Mesendoderm (in vitro differentiated cells): ENCODE results near the gene CLSTN1.

Experiments used
- DNase-seq: peaks from one replicate; pipeline ENCODE4 v3.0.0; 2013
- H2AK5ac ChIP-seq: 2 replicates; pipeline ENCODE4 v1.6.1; 2013; ENCODE audit warnings: low read length, inconsistent platforms
- H2BK120ac ChIP-seq: 2 replicates; pipeline ENCODE4 v1.6.1; 2013; ENCODE audit warnings: low read depth, mild to moderate bottlenecking, low read length, moderate library complexity, mixed read lengths
- H2BK15ac ChIP-seq: replicated peaks from 2 replicates; pipeline ENCODE4 v1.6.1; 2013; ENCODE audit warnings: low read depth, mild to moderate bottlenecking, moderate library complexity
- H2BK5ac ChIP-seq: 2 replicates; pipeline ENCODE4 v1.6.1; 2013; ENCODE audit warnings: low read length, inconsistent platforms
- H3K18ac ChIP-seq: 2 replicates; pipeline ENCODE4 v1.6.1; 2013; ENCODE audit warnings: mild to moderate bottlenecking, low read length, mixed read lengths
- H3K23ac ChIP-seq: one replicate; pipeline ENCODE4 v1.6.1; 2013; ENCODE audit warnings: low read length
- H3K27ac ChIP-seq: 2 replicates; pipeline ENCODE4 v1.5.1; 2013; ENCODE audit warnings: low read depth, mild to moderate bottlenecking, inconsistent platforms, low read length, moderate library complexity
- H3K27me3 ChIP-seq: 2 replicates; pipeline ENCODE4 v1.6.1; 2013; ENCODE audit warnings: low read length, control low read depth, mild to moderate bottlenecking, inconsistent platforms; ENCODE audit not compliant: insufficient read depth, poor library complexity
- H3K36me3 ChIP-seq: 2 replicates; pipeline ENCODE4 v1.6.1; 2013; ENCODE audit warnings: low read length, inconsistent platforms; ENCODE audit not compliant: control insufficient read depth, insufficient read depth
- H3K4ac ChIP-seq: one replicate; pipeline ENCODE4 v1.6.1; 2013; ENCODE audit warnings: low read depth, mild to moderate bottlenecking, low read length, moderate library complexity
- H3K4me1 ChIP-seq: 2 replicates; pipeline ENCODE4 v1.6.1; 2013; ENCODE audit warnings: low read depth, low read length, inconsistent platforms; ENCODE audit not compliant: control insufficient read depth
- H3K4me2 ChIP-seq: 2 replicates; pipeline ENCODE4 v1.6.1; 2013; ENCODE audit warnings: low read length
- H3K4me3 ChIP-seq: 2 replicates; pipeline ENCODE4 v1.5.1; 2013; ENCODE audit warnings: mild to moderate bottlenecking, low read length
- H3K56ac ChIP-seq: one replicate; pipeline ENCODE4 v1.6.1; 2013; ENCODE audit warnings: low read length
- H3K79me1 ChIP-seq: 2 replicates; pipeline ENCODE4 v1.6.1; 2013; ENCODE audit warnings: low read length, inconsistent platforms
- H3K79me2 ChIP-seq: 2 replicates; pipeline ENCODE4 v1.6.1; 2013; ENCODE audit warnings: mild to moderate bottlenecking, low read length; ENCODE audit not compliant: control insufficient read depth, insufficient read depth
- H3K9ac ChIP-seq: 2 replicates; pipeline ENCODE4 v1.6.1; 2013; ENCODE audit warnings: low read length, inconsistent platforms
- H4K5ac ChIP-seq: one replicate; pipeline ENCODE4 v1.6.1; 2013; ENCODE audit warnings: low read length
- H4K8ac ChIP-seq: one replicate; pipeline ENCODE4 v1.6.1; 2013; ENCODE audit warnings: low read depth, mild to moderate bottlenecking, control low read depth, low read length, moderate library complexity
- WGBS: extraction: QIAGEN DNeasy Blood & Tissue Kit; methylation state at CpG from one replicate; pipeline ENCODE4 v1.1.7; 2013; ENCODE audit warnings: low lambda C conversion rate, missing lambda C conversion rate; ENCODE audit not compliant: insufficient coverage; ENCODE audit errors: extremely low coverage; 5-methylcytosine and 5-hydroxymethylcytosine counted together

Gene CLSTN1

DNA sequence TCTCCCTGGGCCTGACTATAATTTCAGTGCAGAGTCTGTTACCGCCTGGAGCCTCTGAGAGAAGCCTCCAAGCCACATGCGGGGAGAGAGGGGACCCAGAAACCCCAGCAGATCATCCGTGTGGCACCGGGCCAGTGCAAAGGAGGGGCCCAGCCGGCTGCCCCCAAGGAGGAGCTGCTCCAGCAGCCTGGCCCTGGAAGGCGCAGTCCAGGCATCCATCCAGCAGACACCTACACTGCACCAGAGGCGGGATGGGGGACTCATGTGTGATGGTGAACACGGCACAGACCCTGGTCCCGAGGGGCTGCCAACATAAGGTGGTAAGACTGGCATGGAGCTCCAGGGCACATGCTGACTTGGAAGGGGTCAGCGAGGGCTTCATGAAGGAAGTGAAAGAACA is 39.6 kb upstream of the CLSTN1 start:
- DNase-seq: no peak
- no peak overlapping the region for H3K56ac ChIP-seq
- no peaks in the 10 kb centered on the region for H3K79me1 ChIP-seq
- no peak overlapping the region for H3K4me3 ChIP-seq
- H3K27me3 ChIP-seq: no peaks in the 10 kb centered on the region
- H3K18ac ChIP-seq: no peak overlapping the region
- no peak overlapping the region for H4K8ac ChIP-seq
- no peak overlapping the region for H3K4me2 ChIP-seq
- no peak overlapping the region for H3K4ac ChIP-seq
- no peak overlapping the region for H3K23ac ChIP-seq
- H2AK5ac ChIP-seq: no peak overlapping the region
- H3K9ac ChIP-seq: no peak overlapping the region
- H2BK15ac ChIP-seq: no peak overlapping the region
- no peak overlapping the region for H4K5ac ChIP-seq
- H2BK120ac ChIP-seq: no peak overlapping the region
- H3K27ac ChIP-seq: no peak overlapping the region
- H3K4me1 ChIP-seq: no peaks in the 10 kb centered on the region
- no CpG with 5 or more reads among the region's 10 CpGs for WGBS
- H2BK5ac ChIP-seq: no peak overlapping the region
- H3K79me2 ChIP-seq: no peaks in the 10 kb centered on the region
- H3K36me3 ChIP-seq: no peaks in the 10 kb centered on the region

DNA sequence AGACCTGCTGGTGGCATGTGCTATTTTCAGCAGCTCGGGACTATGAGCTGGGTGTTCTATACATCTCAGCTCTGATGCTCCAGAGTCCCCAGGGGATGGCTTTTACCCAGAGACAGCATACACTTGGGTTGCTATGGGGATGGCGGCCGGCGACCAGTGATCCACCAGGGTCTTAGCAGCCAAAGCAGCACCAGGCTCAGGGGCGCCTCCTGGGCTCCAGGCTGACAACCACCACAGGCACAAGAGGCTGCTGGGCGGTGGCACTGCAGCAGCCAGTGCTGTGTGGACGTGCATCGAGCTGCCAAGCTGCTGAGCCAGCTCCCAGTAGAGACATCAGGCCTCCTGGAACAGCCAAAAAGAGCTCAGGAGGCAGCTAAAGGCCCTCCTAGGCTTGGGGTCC is 37.6 kb upstream of the CLSTN1 start:
- Histone ChIP-seq H3K18ac (no peak overlapping the region), H4K5ac (no peak overlapping the region), H3K79me1 (no peaks in the 10 kb centered on the region), H3K9ac (no peak overlapping the region), H3K79me2 (no peaks in the 10 kb centered on the region), H2BK5ac (no peak overlapping the region), H3K27ac (no peak overlapping the region), H4K8ac (no peak overlapping the region), H3K4me3 (no peak overlapping the region), H3K27me3 (no peaks in the 10 kb centered on the region), H2BK15ac (no peak overlapping the region), H2BK120ac (no peak overlapping the region), H3K56ac (no peak overlapping the region), H3K23ac (no peak overlapping the region), H3K4me1 (no peaks in the 10 kb centered on the region), H3K4me2 (no peak overlapping the region), H2AK5ac (no peak overlapping the region), H3K36me3 (no peaks in the 10 kb centered on the region), H3K4ac (no peak overlapping the region)
- no CpG with 5 or more reads among the region's 8 CpGs for WGBS
- DNase-seq: peak; percentile 63

DNA sequence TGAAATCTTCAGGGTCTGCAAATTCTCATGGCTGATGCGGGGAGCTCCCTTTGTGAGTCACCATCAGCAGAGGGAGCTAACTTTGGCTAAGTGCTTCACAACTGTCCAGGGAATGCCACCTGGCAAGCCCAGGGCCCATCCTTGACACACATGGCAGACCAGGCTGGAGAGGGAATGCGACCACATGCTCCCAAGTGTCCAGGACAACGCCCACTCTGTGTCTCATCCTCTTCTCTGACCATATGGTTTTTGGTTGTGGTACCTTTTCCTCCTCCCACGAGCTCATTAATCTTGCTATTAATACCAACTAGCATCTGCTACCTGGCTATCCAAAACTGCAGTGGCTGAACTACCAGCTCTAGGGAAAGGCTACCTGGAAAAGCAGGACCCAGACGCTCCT is 37.1 kb upstream of the CLSTN1 start:
- H3K18ac ChIP-seq: no peak overlapping the region
- H3K4me1 ChIP-seq: no peaks in the 10 kb centered on the region
- H2BK15ac ChIP-seq: no peak overlapping the region
- no CpG with 5 or more reads among the region's 5 CpGs for WGBS
- no peak for DNase-seq
- no peak overlapping the region for H2BK120ac ChIP-seq
- no peak overlapping the region for H3K27ac ChIP-seq
- no peak overlapping the region for H3K4ac ChIP-seq
- H2AK5ac ChIP-seq: no peak overlapping the region
- H3K79me2 ChIP-seq: no peaks in the 10 kb centered on the region
- no peak overlapping the region for H3K4me3 ChIP-seq
- no peak overlapping the region for H3K9ac ChIP-seq
- no peaks in the 10 kb centered on the region for H3K79me1 ChIP-seq
- H3K4me2 ChIP-seq: no peak overlapping the region
- H3K56ac ChIP-seq: no peak overlapping the region
- no peaks in the 10 kb centered on the region for H3K36me3 ChIP-seq
- no peak overlapping the region for H4K5ac ChIP-seq
- no peak overlapping the region for H2BK5ac ChIP-seq
- no peak overlapping the region for H4K8ac ChIP-seq
- no peak overlapping the region for H3K23ac ChIP-seq
- H3K27me3 ChIP-seq: no peaks in the 10 kb centered on the region

DNA sequence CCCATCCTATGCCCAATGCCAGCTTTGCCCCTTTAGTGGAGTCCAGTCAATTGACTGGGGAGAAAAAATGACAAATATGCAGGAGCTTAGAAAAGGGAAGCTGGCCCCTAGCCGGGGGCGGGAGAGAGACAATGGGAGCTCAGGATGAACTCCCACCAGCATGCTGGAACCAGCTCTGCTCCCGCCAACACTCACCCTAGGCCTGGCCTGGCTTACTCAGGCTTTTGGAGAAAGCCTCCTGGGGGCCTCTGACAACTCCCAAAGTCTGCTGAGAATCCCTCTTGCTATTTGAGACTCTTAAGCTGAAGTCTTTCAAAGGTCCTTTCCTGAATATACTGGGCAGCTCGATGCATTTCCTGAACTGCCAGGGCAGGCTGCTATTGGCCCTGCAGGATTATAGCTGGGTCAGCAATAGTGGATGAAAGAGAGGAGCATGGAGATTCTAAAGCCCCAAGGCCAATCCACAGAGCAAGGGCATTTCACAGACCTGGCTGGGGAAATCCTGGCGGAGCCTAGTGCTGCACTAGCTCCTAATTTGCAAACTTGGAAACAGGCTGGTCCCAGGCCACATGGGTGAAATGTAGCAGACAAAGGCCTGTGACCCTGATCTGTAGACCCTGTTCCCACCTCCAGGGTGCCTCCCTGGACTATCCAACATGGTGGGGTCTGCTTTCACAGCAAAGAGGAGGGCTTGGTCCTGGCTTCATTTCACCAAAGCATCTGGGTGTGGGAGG is 35.7 kb upstream of the CLSTN1 start:
- no peak overlapping the region for H3K4me2 ChIP-seq
- H2BK15ac ChIP-seq: no peak overlapping the region
- H4K8ac ChIP-seq: no peak overlapping the region
- no peaks in the 10 kb centered on the region for H3K27me3 ChIP-seq
- peak overlapping the region; percentile 7 for H3K27ac ChIP-seq
- H2BK120ac ChIP-seq: no peak overlapping the region
- H3K4me1 ChIP-seq: no peaks in the 10 kb centered on the region
- H3K79me2 ChIP-seq: no peaks in the 10 kb centered on the region
- no peak overlapping the region for H3K4me3 ChIP-seq
- H2BK5ac ChIP-seq: no peak overlapping the region
- H3K9ac ChIP-seq: peak overlapping the region; percentile 3
- no peak overlapping the region for H3K4ac ChIP-seq
- no peak overlapping the region for H3K18ac ChIP-seq
- peak overlapping the region; percentile 9 for H3K56ac ChIP-seq
- H2AK5ac ChIP-seq: no peak overlapping the region
- no peaks in the 10 kb centered on the region for H3K79me1 ChIP-seq
- no CpG with 5 or more reads among the region's 5 CpGs for WGBS
- DNase-seq: peak; percentile 74
- no peak overlapping the region for H4K5ac ChIP-seq
- no peak overlapping the region for H3K23ac ChIP-seq
- H3K36me3 ChIP-seq: no peaks in the 10 kb centered on the region

DNA sequence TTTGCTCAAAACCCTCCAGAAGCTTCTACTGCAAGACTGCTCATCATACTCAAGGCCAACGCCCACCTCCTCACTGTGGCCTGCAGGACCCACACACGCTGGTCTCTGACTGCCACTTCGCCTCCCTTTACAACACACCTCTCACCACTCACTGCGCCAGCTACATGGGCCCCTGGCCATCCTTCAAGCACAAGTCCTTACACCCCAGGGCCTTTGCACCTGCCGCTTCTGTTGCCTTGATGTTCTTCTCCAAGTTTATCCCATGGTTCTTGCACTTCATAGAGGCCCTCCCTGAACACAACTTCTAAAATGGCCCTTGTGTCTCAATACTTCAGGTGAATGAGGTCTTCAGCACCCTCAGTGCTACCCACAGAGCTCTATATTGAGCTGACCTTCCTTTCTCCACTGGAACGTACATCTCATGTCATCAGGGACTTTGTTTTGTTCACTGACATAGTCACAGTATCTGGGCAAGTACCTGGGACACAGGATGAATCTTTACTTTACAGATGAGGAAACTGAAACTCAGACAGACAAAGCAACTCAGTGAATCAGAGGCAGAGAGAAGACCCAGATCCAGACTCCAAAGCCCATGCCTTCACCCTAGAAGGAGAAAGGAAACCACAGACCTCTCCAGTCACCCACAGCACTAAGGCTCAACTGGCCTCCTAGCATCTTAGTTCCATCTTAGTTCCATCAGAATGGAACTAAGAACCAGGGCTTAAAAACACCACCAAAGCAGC is 34.7 kb upstream of the CLSTN1 start:
- no peak overlapping the region for H3K4me2 ChIP-seq
- no peak overlapping the region for H2BK15ac ChIP-seq
- H2AK5ac ChIP-seq: no peak overlapping the region
- no peak overlapping the region for H3K4me3 ChIP-seq
- no peaks in the 10 kb centered on the region for H3K27me3 ChIP-seq
- no peak overlapping the region for H3K4ac ChIP-seq
- no peak overlapping the region for H4K8ac ChIP-seq
- H2BK120ac ChIP-seq: no peak overlapping the region
- H3K23ac ChIP-seq: no peak overlapping the region
- no peaks in the 10 kb centered on the region for H3K79me1 ChIP-seq
- no peak overlapping the region for H3K56ac ChIP-seq
- H3K36me3 ChIP-seq: no peaks in the 10 kb centered on the region
- no peak overlapping the region for H3K9ac ChIP-seq
- no peak overlapping the region for H3K27ac ChIP-seq
- no peaks in the 10 kb centered on the region for H3K79me2 ChIP-seq
- no peak overlapping the region for H4K5ac ChIP-seq
- WGBS: no CpG with 5 or more reads among the region's 6 CpGs
- no peak overlapping the region for H2BK5ac ChIP-seq
- H3K4me1 ChIP-seq: no peaks in the 10 kb centered on the region
- H3K18ac ChIP-seq: no peak overlapping the region
- no peak for DNase-seq
